GM19324 (cell line): ENCODE measurements around the gene KNTC1.
"Not testable (repeated sequence)": the region's sequence is repeated elsewhere in the genome, so short reads cannot be mapped to it uniquely, and the experiment has no call there.

Source experiments
- ATAC-seq: cut with Tn5 transposase; IDR thresholded peaks from one replicate; pipeline ENCODE4 v1.9.1; 2021; ENCODE audit warnings: mild to moderate bottlenecking, moderate library complexity; ENCODE audit not compliant: unreplicated experiment, low FRiP score

Gene KNTC1

GRCh38 chr12:122643207-122643805, 116.3 kb downstream of the KNTC1 start:
- no peak for ATAC-seq

GRCh38 chr12:122646517-122647217, 119.6 kb downstream of the KNTC1 start:
- no peak for ATAC-seq

- no peak for ATAC-seq
These were observed 124.6 kb downstream of the KNTC1 start for GRCh38 chr12:122651520-122652224.

- not testable (repeated sequence) for ATAC-seq
These were observed 126.2 kb downstream of the KNTC1 start for GRCh38 chr12:122653291-122653690.

GRCh38 chr12:122656298-122656697, 129.2 kb downstream of the KNTC1 start:
- ATAC-seq = no peak

- ATAC-seq = no peak
These were observed 132.5 kb downstream of the KNTC1 start for GRCh38 chr12:122659579-122659978.

- no peak for ATAC-seq
These were observed 134.2 kb downstream of the KNTC1 start for GRCh38 chr12:122661246-122661645.

- ATAC-seq = no peak
These were observed 134.9 kb downstream of the KNTC1 start for GRCh38 chr12:122661938-122662337.

- ATAC-seq = no peak
These were observed 138.3 kb downstream of the KNTC1 start for GRCh38 chr12:122665349-122665748.

- no peak for ATAC-seq
These were observed 138.7 kb downstream of the KNTC1 start for GRCh38 chr12:122665759-122666158.

- no peak for ATAC-seq
These were observed 141.2 kb downstream of the KNTC1 start for GRCh38 chr12:122668268-122668667.

GRCh38 chr12:122669397-122670070, 142.5 kb downstream of the KNTC1 start:
- no peak for ATAC-seq

GRCh38 chr12:122672515-122672914, 145.5 kb downstream of the KNTC1 start:
- no peak for ATAC-seq
